ENCODE measurements around the gene CDC42BPG.

The CDC42BPG gene

GRCh38 chr11:64789331-64790204 is 54.9 kb downstream of the CDC42BPG start:
- no peak for DNase-seq (ENCODE audit: low spot score)

- DNase-seq (ENCODE audit: low spot score), result no peak
Measured at GRCh38 chr11:64788321-64789215, 55.9 kb downstream of the CDC42BPG start.

- peak; percentile 80 for DNase-seq (ENCODE audit: low spot score)
Measured at GRCh38 chr11:64787526-64788320, 56.7 kb downstream of the CDC42BPG start.

GRCh38 chr11:64786308-64786707 is 58.1 kb downstream of the CDC42BPG start:
- DNase-seq (ENCODE audit: low spot score), result no peak

DNA sequence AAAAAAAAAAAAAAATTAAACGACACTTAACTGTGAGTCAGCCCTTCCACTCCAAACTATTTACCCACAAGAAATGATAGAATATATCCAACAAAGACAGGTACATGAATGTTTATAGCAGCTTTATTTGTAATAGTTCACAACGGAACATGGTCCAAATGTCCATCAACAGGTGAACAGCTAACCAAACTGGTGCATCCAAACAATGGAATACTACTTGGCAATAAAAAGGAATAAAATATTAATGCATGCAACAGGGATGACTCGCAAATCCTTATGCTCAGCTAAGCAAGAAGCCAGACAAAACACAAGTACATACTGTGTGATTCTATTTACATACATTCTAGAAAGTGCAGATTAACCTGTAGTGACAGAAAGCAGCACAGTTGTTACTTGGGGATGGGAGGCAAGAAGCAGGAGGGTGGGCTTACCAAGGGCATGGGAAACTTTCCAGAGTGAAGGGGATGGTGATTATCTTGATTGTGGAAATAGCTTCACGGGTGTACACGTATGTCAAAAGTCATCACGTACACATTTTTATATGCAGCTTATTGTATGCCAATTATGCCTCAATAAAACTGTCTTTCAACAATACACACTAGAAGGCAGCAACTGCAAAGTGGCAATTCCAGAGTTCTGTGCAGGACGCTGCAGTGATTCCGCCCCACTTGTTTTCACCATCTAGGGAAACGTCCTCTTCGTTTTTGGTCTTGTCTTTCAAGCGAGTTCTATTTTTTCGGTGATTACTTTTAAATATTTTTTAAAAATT is 59.5 kb downstream of the CDC42BPG start:
- no peak for DNase-seq (ENCODE audit: low spot score)

DNA sequence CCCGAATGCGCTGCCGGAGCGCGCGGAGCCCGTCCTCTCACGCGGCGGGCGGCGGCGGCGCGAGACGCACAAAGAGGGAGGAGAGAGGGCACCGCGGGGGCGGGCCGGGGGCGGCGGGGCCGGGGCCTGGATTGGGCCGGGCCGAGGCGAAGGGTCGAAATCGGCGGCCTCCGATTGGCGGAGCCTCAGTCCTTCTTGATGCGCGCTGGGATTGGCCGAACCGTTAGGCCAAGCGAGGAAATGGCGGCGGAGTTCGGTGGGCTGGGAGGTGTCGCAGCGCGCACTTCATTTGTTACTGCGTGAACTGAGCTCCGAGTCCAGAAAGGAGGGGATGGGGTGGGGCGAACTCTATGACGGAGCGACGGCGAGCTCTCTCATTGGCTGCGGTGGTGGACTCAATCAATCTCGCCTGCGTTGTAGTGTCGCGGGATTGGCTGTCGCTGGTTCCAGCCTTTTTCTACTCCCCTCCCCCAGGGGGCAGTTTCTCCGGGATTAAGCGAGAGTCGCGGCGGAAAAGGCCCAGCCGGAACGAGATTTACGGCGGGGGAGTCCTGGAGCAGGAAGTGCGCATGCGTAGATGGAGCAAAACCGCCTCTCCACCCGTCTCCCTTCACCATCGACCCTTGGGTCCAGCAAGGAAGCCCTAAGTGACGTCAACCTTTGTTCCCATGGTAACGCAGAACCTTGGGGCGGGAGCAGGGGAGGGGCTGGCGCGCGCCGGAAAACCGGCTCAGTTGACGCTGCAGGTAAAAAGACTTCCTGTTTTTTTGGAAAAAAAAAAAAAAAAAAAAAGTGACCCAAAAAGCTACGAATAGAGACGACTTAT is 65.8 kb downstream of the CDC42BPG start, which contains the start of gene SF1:
TSS of gene SF1 (minus strand) at position 70 of the 826 bp plus-strand sequence. CDS start 150 bp downstream, outside the sequence.
- peak; percentile 98 for DNase-seq (ENCODE audit: low spot score)

GRCh38 chr11:64778223-64778472 is 66.3 kb downstream of the CDC42BPG start:
- DNase-seq (ENCODE audit: low spot score), result no peak

- DNase-seq (ENCODE audit: low spot score), result peak; percentile 97
Measured at GRCh38 chr11:64777449-64778222, 66.8 kb downstream of the CDC42BPG start.

GRCh38 chr11:64776875-64777274 is 67.6 kb downstream of the CDC42BPG start:
- no peak for DNase-seq (ENCODE audit: low spot score)

DNA sequence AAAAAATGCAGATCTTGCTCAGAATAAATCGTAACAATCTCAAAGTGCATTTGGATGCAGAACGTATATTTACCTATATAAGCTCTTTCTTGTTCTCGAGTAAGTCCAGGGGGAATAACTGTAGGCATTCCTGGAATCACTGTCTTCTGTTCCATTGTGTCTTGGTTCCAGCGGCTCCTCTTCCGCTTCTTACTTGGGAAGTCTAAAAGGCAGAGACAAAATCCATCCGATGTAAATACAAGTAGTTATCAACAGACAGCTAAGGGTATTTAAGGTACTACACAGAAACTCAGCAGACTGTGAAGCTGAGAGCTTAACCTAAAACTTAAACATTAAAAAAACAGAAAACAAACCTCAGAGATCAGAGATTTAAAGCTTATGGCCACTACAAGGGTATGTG is 68.0 kb downstream of the CDC42BPG start:
- DNase-seq (ENCODE audit: low spot score), result no peak

GRCh38 chr11:64774144-64774543 is 70.3 kb downstream of the CDC42BPG start:
- DNase-seq (ENCODE audit: low spot score), result no peak
